Measurements from ENCODE around the gene IDI1.
"Not testable (repeated sequence)": the region's sequence is repeated elsewhere in the genome, so short reads cannot be mapped to it uniquely, and the experiment has no call there.

IDI1 gene

DNA sequence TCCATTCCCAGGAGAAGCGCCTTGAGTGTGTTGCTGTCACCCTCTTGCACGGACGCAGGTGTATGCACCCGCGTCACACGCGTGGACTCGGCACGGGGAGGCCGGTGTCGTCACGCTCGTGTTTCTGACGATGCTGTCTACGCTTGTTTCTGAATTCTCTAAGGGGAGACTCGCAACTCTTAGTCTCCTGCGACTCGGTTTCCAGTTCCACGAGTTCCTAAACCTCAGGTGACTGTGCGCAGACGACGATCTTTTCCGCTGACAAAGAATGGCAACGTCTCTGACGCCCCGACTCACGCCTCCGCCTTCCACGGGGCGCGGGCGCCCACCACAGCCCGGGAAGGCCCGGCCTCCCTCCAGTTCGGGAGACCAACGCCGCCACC, 579 bp downstream of the IDI1 start:
- Histone ChIP-seq H3K4me1 (ENCODE audit: control insufficient read depth, insufficient read depth, low read length) (peaks cover 2% of the 10 kb centered on the region; the same call in 1 of the 2 replicates), H3K27ac (ENCODE audit: low read length) (no peak overlapping the region)

DNA sequence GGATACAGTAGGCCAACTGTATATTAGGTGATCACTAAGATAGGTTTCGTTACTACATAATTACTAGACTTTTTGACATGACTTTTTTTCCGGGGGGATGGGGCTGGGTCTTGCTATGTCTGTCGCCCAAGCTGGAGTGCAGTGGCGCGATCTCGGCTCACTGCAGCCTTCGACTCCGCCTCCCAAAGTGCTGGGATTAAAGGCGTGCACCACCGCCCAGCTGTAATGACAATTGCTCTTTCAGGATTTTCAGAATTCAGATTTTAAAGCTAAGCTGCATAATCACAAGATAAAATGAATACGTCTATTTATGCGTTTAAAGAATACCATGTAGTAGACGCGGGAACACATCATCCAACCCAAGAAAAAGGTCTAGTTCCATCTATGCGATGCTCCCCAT, 982 bp downstream of the IDI1 start:
- H3K27ac ChIP-seq (ENCODE audit: low read length), result no peak overlapping the region
- H3K36me3 ChIP-seq (ENCODE audit: control insufficient read depth, insufficient read depth, low read length), result peaks cover 6% of the 10 kb centered on the region; the same call in 1 of the 2 replicates
- peak overlapping the region; percentile 96 for H3K4me3 ChIP-seq (ENCODE audit: low read length)
- no peaks in the 10 kb centered on the region for H3K9me3 ChIP-seq (ENCODE audit: control insufficient read depth, insufficient read depth, low read length)
- no peak for DNase-seq (ENCODE audit: low read depth, low spot score)
- H3K4me1 ChIP-seq (ENCODE audit: control insufficient read depth, insufficient read depth, low read length), result peaks cover 2% of the 10 kb centered on the region; the same call in 1 of the 2 replicates
- H3K27me3 ChIP-seq (ENCODE audit: control insufficient read depth, insufficient read depth, low read length), result no peaks in the 10 kb centered on the region
- no CpG with 5 or more reads among the region's 15 CpGs for WGBS (ENCODE audit: insufficient coverage, insufficient read length)

More for the DNA sequence above, 579 bp downstream of the IDI1 start:
- DNase-seq (ENCODE audit: low read depth, low spot score), result no peak
- WGBS (ENCODE audit: insufficient coverage, insufficient read length), result no CpG with 5 or more reads among the region's 37 CpGs
- Histone ChIP-seq H3K4me3 (ENCODE audit: low read length) (peak overlapping the region; percentile 96), H3K9me3 (ENCODE audit: control insufficient read depth, insufficient read depth, low read length) (no peaks in the 10 kb centered on the region), H3K36me3 (ENCODE audit: control insufficient read depth, insufficient read depth, low read length) (peaks cover 5% of the 10 kb centered on the region; the same call in 1 of the 2 replicates), H3K27me3 (ENCODE audit: control insufficient read depth, insufficient read depth, low read length) (no peaks in the 10 kb centered on the region)

- no peak overlapping the region for H3K27ac ChIP-seq (ENCODE audit: low read length)
- H3K9me3 ChIP-seq (ENCODE audit: control insufficient read depth, insufficient read depth, low read length), result no peaks in the 10 kb centered on the region
- WGBS (ENCODE audit: insufficient coverage, insufficient read length), result no CpG with 5 or more reads among the region's 6 CpGs
- H3K27me3 ChIP-seq (ENCODE audit: control insufficient read depth, insufficient read depth, low read length), result no peaks in the 10 kb centered on the region
- no peak overlapping the region for H3K4me3 ChIP-seq (ENCODE audit: low read length)
- H3K36me3 ChIP-seq (ENCODE audit: control insufficient read depth, insufficient read depth, low read length), result peaks cover 8% of the 10 kb centered on the region; the same call in 1 of the 2 replicates
- peaks cover 2% of the 10 kb centered on the region; the same call in 1 of the 2 replicates for H3K4me1 ChIP-seq (ENCODE audit: control insufficient read depth, insufficient read depth, low read length)
- no peak for DNase-seq (ENCODE audit: low read depth, low spot score)
Observed at GRCh38 chr10:1045415-1045814, 3.5 kb downstream of the IDI1 start.

GRCh38 chr10:1044964-1045363, 4.0 kb downstream of the IDI1 start:
- Histone ChIP-seq H3K4me1 (ENCODE audit: control insufficient read depth, insufficient read depth, low read length) (peaks cover 2% of the 10 kb centered on the region; the same call in 1 of the 2 replicates), H3K36me3 (ENCODE audit: control insufficient read depth, insufficient read depth, low read length) (peaks cover 11% of the 10 kb centered on the region; the same call in 1 of the 2 replicates), H3K4me3 (ENCODE audit: low read length) (no peak overlapping the region), H3K27ac (ENCODE audit: low read length) (no peak overlapping the region), H3K9me3 (ENCODE audit: control insufficient read depth, insufficient read depth, low read length) (no peaks in the 10 kb centered on the region), H3K27me3 (ENCODE audit: control insufficient read depth, insufficient read depth, low read length) (no peaks in the 10 kb centered on the region)
- DNase-seq (ENCODE audit: low read depth, low spot score), result no peak
- WGBS (ENCODE audit: insufficient coverage, insufficient read length), result no CpG with 5 or more reads among the region's 4 CpGs

- Histone ChIP-seq H3K27me3 (ENCODE audit: control insufficient read depth, insufficient read depth, low read length) (no peaks in the 10 kb centered on the region), H3K27ac (ENCODE audit: low read length) (no peak overlapping the region), H3K4me1 (ENCODE audit: control insufficient read depth, insufficient read depth, low read length) (peaks cover 2% of the 10 kb centered on the region; the same call in 1 of the 2 replicates), H3K36me3 (ENCODE audit: control insufficient read depth, insufficient read depth, low read length) (peaks cover 11% of the 10 kb centered on the region; the same call in 1 of the 2 replicates), H3K4me3 (ENCODE audit: low read length) (no peak overlapping the region), H3K9me3 (ENCODE audit: control insufficient read depth, insufficient read depth, low read length) (no peaks in the 10 kb centered on the region)
- DNase-seq (ENCODE audit: low read depth, low spot score), result no peak
- no CpG with 5 or more reads among the region's 4 CpGs for WGBS (ENCODE audit: insufficient coverage, insufficient read length)
Observed at GRCh38 chr10:1044146-1044545, 4.8 kb downstream of the IDI1 start.

GRCh38 chr10:1043532-1043995, 5.4 kb downstream of the IDI1 start:
- Histone ChIP-seq H3K36me3 (ENCODE audit: control insufficient read depth, insufficient read depth, low read length) (peaks cover 11% of the 10 kb centered on the region), H3K9me3 (ENCODE audit: control insufficient read depth, insufficient read depth, low read length) (no peaks in the 10 kb centered on the region), H3K4me1 (ENCODE audit: control insufficient read depth, insufficient read depth, low read length) (peaks cover 2% of the 10 kb centered on the region; the same call in 1 of the 2 replicates), H3K27ac (ENCODE audit: low read length) (no peak overlapping the region), H3K27me3 (ENCODE audit: control insufficient read depth, insufficient read depth, low read length) (no peaks in the 10 kb centered on the region), H3K4me3 (ENCODE audit: low read length) (no peak overlapping the region)
- WGBS (ENCODE audit: insufficient coverage, insufficient read length), result no CpG with 5 or more reads among the region's 12 CpGs
- DNase-seq (ENCODE audit: low read depth, low spot score), result no peak

- peaks cover 11% of the 10 kb centered on the region for H3K36me3 ChIP-seq (ENCODE audit: control insufficient read depth, insufficient read depth, low read length)
- H3K4me1 ChIP-seq (ENCODE audit: control insufficient read depth, insufficient read depth, low read length), result peaks cover 2% of the 10 kb centered on the region; the same call in 1 of the 2 replicates
- no peaks in the 10 kb centered on the region for H3K9me3 ChIP-seq (ENCODE audit: control insufficient read depth, insufficient read depth, low read length)
- no CpG with 5 or more reads among the region's 9 CpGs for WGBS (ENCODE audit: insufficient coverage, insufficient read length)
- no peaks in the 10 kb centered on the region for H3K27me3 ChIP-seq (ENCODE audit: control insufficient read depth, insufficient read depth, low read length)
- no peak for DNase-seq (ENCODE audit: low read depth, low spot score)
- no peak overlapping the region for H3K4me3 ChIP-seq (ENCODE audit: low read length)
- H3K27ac ChIP-seq (ENCODE audit: low read length), result no peak overlapping the region
Observed at GRCh38 chr10:1041514-1041913, 7.4 kb downstream of the IDI1 start.

DNA sequence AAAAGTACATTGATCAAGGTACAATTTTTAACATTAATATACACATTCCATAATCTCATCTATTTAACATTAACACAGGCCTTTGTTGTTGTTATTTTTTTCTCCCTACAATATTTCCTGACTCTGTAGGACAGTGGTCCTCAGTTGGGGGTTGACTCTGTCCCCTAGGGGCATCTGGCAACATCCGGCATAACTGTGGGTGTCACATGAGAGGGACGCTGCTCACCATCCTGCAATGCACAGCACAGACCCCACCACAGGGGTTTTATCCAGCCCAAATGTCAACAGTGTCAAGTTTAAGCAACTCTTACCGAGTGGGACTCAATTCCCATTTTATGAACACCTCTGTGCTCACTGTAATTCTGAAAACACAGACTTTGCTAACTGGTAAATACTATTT, 8.8 kb downstream of the IDI1 start:
- WGBS (ENCODE audit: insufficient coverage, insufficient read length), result no CpG with 5 or more reads among the region's 3 CpGs
- H3K4me1 ChIP-seq (ENCODE audit: control insufficient read depth, insufficient read depth, low read length), result no peaks in the 10 kb centered on the region
- no peak for DNase-seq (ENCODE audit: low read depth, low spot score)
- peaks cover 11% of the 10 kb centered on the region for H3K36me3 ChIP-seq (ENCODE audit: control insufficient read depth, insufficient read depth, low read length)
- no peak overlapping the region for H3K27ac ChIP-seq (ENCODE audit: low read length)
- no peaks in the 10 kb centered on the region for H3K27me3 ChIP-seq (ENCODE audit: control insufficient read depth, insufficient read depth, low read length)
- H3K4me3 ChIP-seq (ENCODE audit: low read length), result no peak overlapping the region
- no peaks in the 10 kb centered on the region for H3K9me3 ChIP-seq (ENCODE audit: control insufficient read depth, insufficient read depth, low read length)

GRCh38 chr10:1038769-1039168, 10.2 kb downstream of the IDI1 start:
- H3K36me3 ChIP-seq (ENCODE audit: control insufficient read depth, insufficient read depth, low read length), result peaks cover 11% of the 10 kb centered on the region
- not testable (repeated sequence) for H3K4me1 ChIP-seq (ENCODE audit: control insufficient read depth, insufficient read depth, low read length)
- no CpG with 5 or more reads among the region's 20 CpGs for WGBS (ENCODE audit: insufficient coverage, insufficient read length)

DNA sequence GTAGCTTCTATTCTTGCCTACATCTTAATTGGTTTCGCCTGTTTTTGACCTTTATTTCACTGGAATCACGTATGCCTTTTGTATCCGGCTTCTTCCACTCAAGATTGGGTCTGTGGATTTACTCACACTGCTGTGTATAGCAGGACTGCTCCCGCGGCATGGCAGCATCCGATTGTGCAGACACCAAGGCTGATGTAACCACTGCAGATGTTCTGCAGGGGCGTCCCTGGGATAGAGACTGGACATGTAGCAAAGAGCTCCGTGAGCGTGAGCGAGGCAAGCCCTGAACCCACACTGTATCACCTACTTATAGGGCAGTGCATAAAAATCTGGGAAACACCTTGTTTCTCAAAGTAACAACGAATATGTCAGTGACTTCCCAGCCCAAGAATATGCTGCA, 11.8 kb downstream of the IDI1 start:
- Histone ChIP-seq H3K36me3 (ENCODE audit: control insufficient read depth, insufficient read depth, low read length) (peaks cover 4% of the 10 kb centered on the region), H3K4me3 (ENCODE audit: low read length) (no peak overlapping the region), H3K9me3 (ENCODE audit: control insufficient read depth, insufficient read depth, low read length) (no peaks in the 10 kb centered on the region), H3K4me1 (ENCODE audit: control insufficient read depth, insufficient read depth, low read length) (no peaks in the 10 kb centered on the region), H3K27me3 (ENCODE audit: control insufficient read depth, insufficient read depth, low read length) (no peaks in the 10 kb centered on the region), H3K27ac (ENCODE audit: low read length) (no peak overlapping the region)
- DNase-seq (ENCODE audit: low read depth, low spot score), result no peak
- no CpG with 5 or more reads among the region's 11 CpGs for WGBS (ENCODE audit: insufficient coverage, insufficient read length)

More at GRCh38 chr10:1038769-1039168, 10.2 kb downstream of the IDI1 start:
- H3K9me3 ChIP-seq (ENCODE audit: control insufficient read depth, insufficient read depth, low read length); DNase-seq (ENCODE audit: low read depth, low spot score); H3K27ac ChIP-seq (ENCODE audit: low read length); H3K27me3 ChIP-seq (ENCODE audit: control insufficient read depth, insufficient read depth, low read length); H3K4me3 ChIP-seq (ENCODE audit: low read length): not testable (repeated sequence)

DNA sequence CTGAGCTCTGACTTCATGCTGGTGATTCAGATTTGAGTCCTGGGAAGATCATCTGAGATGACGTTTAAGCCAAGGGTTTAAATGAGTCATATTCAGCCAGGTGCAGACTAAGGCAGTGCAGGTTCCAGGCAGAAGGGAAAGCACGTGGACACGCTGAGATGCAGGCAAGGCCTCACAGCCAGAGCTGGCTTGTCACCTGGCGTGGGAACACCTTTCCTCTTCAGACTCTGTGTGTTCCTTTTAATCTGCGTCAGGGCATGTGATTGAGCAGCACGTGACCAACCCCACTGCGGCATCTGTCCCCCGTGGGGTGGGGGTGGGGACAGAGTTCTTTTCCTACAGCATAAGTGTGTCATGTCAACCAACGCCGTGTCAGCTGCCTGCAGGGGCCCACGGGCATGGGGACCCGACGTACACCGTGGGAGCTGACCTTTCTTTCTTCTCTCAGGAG, 12.6 kb downstream of the IDI1 start:
- H3K4me3 ChIP-seq (ENCODE audit: low read length), result no peak overlapping the region
- H3K27ac ChIP-seq (ENCODE audit: low read length), result no peak overlapping the region
- H3K27me3 ChIP-seq (ENCODE audit: control insufficient read depth, insufficient read depth, low read length), result no peaks in the 10 kb centered on the region
- H3K36me3 ChIP-seq (ENCODE audit: control insufficient read depth, insufficient read depth, low read length), result peaks cover 4% of the 10 kb centered on the region
- no peaks in the 10 kb centered on the region for H3K4me1 ChIP-seq (ENCODE audit: control insufficient read depth, insufficient read depth, low read length)
- H3K9me3 ChIP-seq (ENCODE audit: control insufficient read depth, insufficient read depth, low read length), result no peaks in the 10 kb centered on the region
- no CpG with 5 or more reads among the region's 14 CpGs for WGBS (ENCODE audit: insufficient coverage, insufficient read length)
- no peak for DNase-seq (ENCODE audit: low read depth, low spot score)
